K562 treated with DMSO at 1 percent for 24 hours (cell line): Measurements from ENCODE around the gene PLD6. TPM values are rescaled to one million over a fixed set of nuclear protein-coding genes. Genes with fewer than 3 reads are reported as not detected.

Experiments used
- total RNA-seq: library from RNA; unstranded; fragments of 300-600 nt; gene quantifications from 2 replicates; pipeline ENCODE4 v1.2.3, GENCODE V29; 2022; ENCODE audit warnings: low read depth; ENCODE audit not compliant: insufficient read depth

The PLD6 gene, protein sequence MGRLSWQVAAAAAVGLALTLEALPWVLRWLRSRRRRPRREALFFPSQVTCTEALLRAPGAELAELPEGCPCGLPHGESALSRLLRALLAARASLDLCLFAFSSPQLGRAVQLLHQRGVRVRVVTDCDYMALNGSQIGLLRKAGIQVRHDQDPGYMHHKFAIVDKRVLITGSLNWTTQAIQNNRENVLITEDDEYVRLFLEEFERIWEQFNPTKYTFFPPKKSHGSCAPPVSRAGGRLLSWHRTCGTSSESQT
- 2.5 and 3.0 TPM in 2 replicates for total RNA-seq

DNA sequence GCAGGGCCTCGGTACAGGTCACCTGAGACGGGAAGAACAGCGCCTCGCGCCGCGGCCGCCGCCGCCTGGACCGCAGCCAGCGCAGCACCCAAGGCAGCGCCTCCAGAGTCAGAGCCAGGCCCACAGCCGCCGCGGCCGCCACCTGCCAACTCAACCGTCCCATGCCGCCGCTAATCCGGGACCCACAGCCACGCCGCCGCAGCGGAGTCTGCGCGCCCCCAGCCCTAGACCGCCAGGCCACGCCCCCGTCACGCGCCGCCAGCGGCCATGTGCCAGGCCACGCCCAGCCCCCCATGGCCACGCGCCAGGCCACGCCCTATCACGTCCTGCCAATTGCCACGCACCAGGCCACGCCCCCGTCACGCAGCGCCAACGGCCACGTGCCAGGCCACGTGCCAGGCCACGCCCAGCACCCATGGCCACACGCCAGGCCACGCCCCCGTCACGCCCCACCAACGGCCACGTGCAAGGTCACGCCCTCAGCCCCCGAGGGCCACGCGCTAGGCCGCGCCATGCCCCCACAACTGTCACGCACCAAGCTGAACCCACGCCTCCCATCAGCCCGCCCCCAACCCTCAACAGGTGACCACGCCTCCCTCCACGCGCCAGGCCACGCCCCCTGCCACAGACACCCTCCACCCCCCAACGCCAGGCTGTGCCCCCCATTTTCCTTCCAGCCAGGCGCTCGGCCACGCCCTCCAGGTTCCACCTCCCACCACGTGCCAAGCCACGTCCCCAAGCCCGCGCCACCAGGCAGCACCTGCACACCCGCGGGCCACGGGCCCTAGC is at the start of gene PLD6:
Gene PLD6, minus strand, starts transcription at position 210 of the 789 bp plus-strand sequence. Its CDS starts 47 bp downstream, at position 163.

DNA sequence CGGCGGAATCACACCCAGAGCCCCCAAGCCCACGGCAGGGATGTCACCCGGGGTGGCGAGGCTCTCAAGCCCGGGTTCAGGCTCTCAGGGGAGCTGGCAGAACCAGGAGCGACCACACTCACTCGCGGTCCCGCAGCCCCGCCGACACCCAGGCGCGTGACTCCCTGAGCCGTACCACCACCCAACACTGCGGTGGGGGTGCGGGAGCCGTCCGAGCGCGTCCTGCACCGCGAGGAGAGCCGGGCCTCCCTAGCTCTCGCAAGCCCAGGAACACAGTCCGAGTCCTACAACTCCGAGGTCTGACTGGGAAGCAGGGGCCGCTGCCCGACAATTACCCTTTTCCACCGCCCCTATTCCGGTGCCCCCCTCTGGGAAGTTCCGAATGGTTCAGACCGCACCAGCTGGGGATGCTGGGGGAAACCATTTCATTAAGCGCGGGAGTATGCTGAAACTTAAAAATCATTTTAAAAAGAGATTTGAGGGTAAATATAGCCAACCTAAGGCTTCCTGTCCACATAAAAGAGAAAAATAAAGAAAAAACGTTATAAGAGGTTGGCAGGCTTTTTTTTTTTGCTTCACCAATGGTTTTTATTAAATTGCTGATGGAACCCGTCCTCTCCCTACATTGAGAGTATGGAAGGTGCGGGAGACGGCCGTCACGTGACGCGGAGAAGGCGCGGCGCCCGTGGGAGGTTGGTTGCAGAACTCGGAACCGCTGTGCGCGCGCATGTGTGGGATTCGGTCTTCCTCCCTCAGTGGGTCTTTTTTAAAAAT is 31.1 kb upstream of the PLD6 start, which contains the start of gene FLCN:
Gene FLCN, minus strand, starts transcription at position 143 of the 774 bp plus-strand sequence. CDS start 9,031 bp downstream, outside the sequence.

Other genes starting within 250 kb of the PLD6 start
- gene TNFRSF13B, start 234.2 kb downstream of the PLD6 start, total RNA-seq = not detected in 2 replicates
- 46.1 and 49.5 TPM in 2 replicates for gene MPRIP, start 163.9 kb downstream of the PLD6 start, total RNA-seq
- 39.6 and 43.2 TPM in 2 replicates for gene FLCN, start 30.8 kb upstream of the PLD6 start, total RNA-seq
- gene COPS3, start 74.9 kb upstream of the PLD6 start, total RNA-seq = 67.0 and 67.5 TPM in 2 replicates
- 18.3 and 18.7 TPM in 2 replicates for gene NT5M, start 97.0 kb upstream of the PLD6 start, total RNA-seq